H9 (cell line): ENCODE results near the gene SPRR5. TPM values are rescaled to one million over a fixed set of nuclear protein-coding genes. Genes with fewer than 3 reads are reported as not detected.

ENCODE experiments used
- DNase-seq: peaks from one replicate; pipeline ENCODE4 v3.0.0-alpha.2; 2017
- H2AFZ ChIP-seq: one replicate; pipeline ENCODE4 v1.6.1; 2013; ENCODE audit warnings: mild to moderate bottlenecking, low read length, control low read depth, moderate library complexity
- H2AK5ac ChIP-seq: 2 replicates; pipeline ENCODE4 v1.6.1; 2013; ENCODE audit warnings: low read length, control low read depth, mixed read lengths; ENCODE audit not compliant: insufficient read length
- H2BK120ac ChIP-seq: one replicate; pipeline ENCODE4 v1.6.1; 2013; ENCODE audit warnings: low read depth, mild to moderate bottlenecking, low read length, control low read depth, inconsistent platforms; ENCODE audit not compliant: poor library complexity, severe bottlenecking
- H2BK12ac ChIP-seq: 2 replicates; pipeline ENCODE4 v1.6.1; 2013; ENCODE audit warnings: low read length, control low read depth, mixed read lengths, low read depth; ENCODE audit not compliant: insufficient read length
- H2BK15ac ChIP-seq: 2 replicates; pipeline ENCODE4 v1.6.1; 2013; ENCODE audit warnings: low read depth, low read length, control low read depth
- H2BK20ac ChIP-seq: one replicate; pipeline ENCODE4 v1.6.1; 2013; ENCODE audit warnings: low read depth, mild to moderate bottlenecking, low read length, control low read depth, inconsistent platforms; ENCODE audit not compliant: poor library complexity, severe bottlenecking
- H2BK5ac ChIP-seq: 2 replicates; pipeline ENCODE4 v1.6.1; 2013; ENCODE audit warnings: low read length, control low read depth, mixed read lengths; ENCODE audit not compliant: insufficient read length
- H3K14ac ChIP-seq: 2 replicates; pipeline ENCODE4 v1.6.1; 2013; ENCODE audit warnings: low read length, control low read depth; ENCODE audit not compliant: insufficient read depth
- H3K18ac ChIP-seq: 2 replicates; pipeline ENCODE4 v1.6.1; 2013; ENCODE audit warnings: low read depth, mild to moderate bottlenecking, mixed read lengths, low read length, control low read depth; ENCODE audit not compliant: insufficient read length
- H3K23ac ChIP-seq: 2 replicates; pipeline ENCODE4 v1.6.1; 2013; ENCODE audit warnings: low read length, control low read depth, mixed read lengths, low read depth; ENCODE audit not compliant: insufficient read length
- H3K23me2 ChIP-seq: 2 replicates; pipeline ENCODE4 v1.6.1; 2013; ENCODE audit warnings: low read depth, mild to moderate bottlenecking, mixed read lengths, low read length, control low read depth; ENCODE audit not compliant: insufficient read length, poor library complexity, severe bottlenecking
- H3K27ac ChIP-seq: 2 replicates; pipeline ENCODE4 v1.5.1; 2013; ENCODE audit warnings: low read length, control low read depth, mixed read lengths, low read depth; ENCODE audit not compliant: insufficient read length
- H3K27me3 ChIP-seq: 2 replicates; pipeline ENCODE4 v1.6.1; 2013; ENCODE audit warnings: low read length, control low read depth, inconsistent platforms; ENCODE audit not compliant: insufficient read depth
- H3K4ac ChIP-seq: 2 replicates; pipeline ENCODE4 v1.6.1; 2013; ENCODE audit warnings: low read depth, mild to moderate bottlenecking, control low read depth, inconsistent platforms, low read length, moderate library complexity
- H3K4me1 ChIP-seq: 2 replicates; pipeline ENCODE4 v1.6.1; 2013; ENCODE audit warnings: low read length, control low read depth, inconsistent platforms; ENCODE audit not compliant: insufficient read depth
- H3K4me2 ChIP-seq: 2 replicates; pipeline ENCODE4 v1.6.1; 2013; ENCODE audit warnings: low read length, control low read depth, mixed read lengths; ENCODE audit not compliant: insufficient read length, insufficient read depth
- H3K56ac ChIP-seq: 2 replicates; pipeline ENCODE4 v1.6.1; 2013; ENCODE audit warnings: low read depth, mild to moderate bottlenecking, mixed read lengths, low read length, control low read depth; ENCODE audit not compliant: insufficient read length
- H3K79me1 ChIP-seq: 2 replicates; pipeline ENCODE4 v1.6.1; 2013; ENCODE audit warnings: low read depth, mild to moderate bottlenecking, moderate library complexity, low read length, control low read depth, inconsistent platforms; ENCODE audit not compliant: insufficient read depth, poor library complexity, severe bottlenecking
- H3K79me2 ChIP-seq: 2 replicates; pipeline ENCODE4 v1.6.1; 2013; ENCODE audit warnings: low read length, control low read depth, inconsistent platforms; ENCODE audit not compliant: insufficient read depth
- H3K9ac ChIP-seq: 2 replicates; pipeline ENCODE4 v1.6.1; 2013; ENCODE audit warnings: low read length, control low read depth, mixed read lengths; ENCODE audit not compliant: insufficient read length; ENCODE audit errors: extremely low read depth
- H3K9me3 ChIP-seq: one replicate; pipeline ENCODE4 v1.6.1; 2013; ENCODE audit warnings: low read depth, low read length, inconsistent platforms; ENCODE audit not compliant: control insufficient read depth
- H3T11ph ChIP-seq: one replicate; pipeline ENCODE4 v1.6.1; 2013; ENCODE audit warnings: mild to moderate bottlenecking, low read length, control low read depth, inconsistent platforms
- H4K20me1 ChIP-seq: one replicate; pipeline ENCODE4 v1.6.1; 2013; ENCODE audit not compliant: control insufficient read depth, insufficient read length, insufficient read depth
- H4K5ac ChIP-seq: 2 replicates; pipeline ENCODE4 v1.6.1; 2013; ENCODE audit warnings: low read depth, mild to moderate bottlenecking, mixed read lengths, low read length, control low read depth; ENCODE audit not compliant: insufficient read length
- H4K8ac ChIP-seq: replicated peaks from 2 replicates; pipeline ENCODE4 v1.6.1; 2013; ENCODE audit warnings: low read length, control low read depth, mixed read lengths, low read depth; ENCODE audit not compliant: insufficient read length
- H4K91ac ChIP-seq: 2 replicates; pipeline ENCODE4 v1.6.1; 2013; ENCODE audit warnings: low read depth, mild to moderate bottlenecking, moderate library complexity, mixed read lengths, low read length, control low read depth; ENCODE audit not compliant: insufficient read length
- H3K27ac Mint-ChIP-seq, 3 experiments: 2 replicates in 2 of 3; 3 replicates in 1 of 3; pipeline ENCODE4 v1.8.0; 2020 to 2021; ENCODE audit warnings: mixed read lengths in 3 of 3, mild to moderate bottlenecking in 1 of 3, moderate library complexity in 1 of 3
- H3K27me3 Mint-ChIP-seq: 2 replicates; pipeline ENCODE4 v1.8.0; 2021; ENCODE audit warnings: low read depth, mild to moderate bottlenecking, moderate library complexity, mixed read lengths
- H3K36me3 Mint-ChIP-seq, 3 experiments: 2 replicates in 2 of 3; 3 replicates in 1 of 3; pipeline ENCODE4 v1.8.0; 2020 to 2021; ENCODE audit warnings: low read depth in 3 of 3, mixed read lengths in 3 of 3; ENCODE audit not compliant: insufficient read depth in 1 of 3
- H3K4me1 Mint-ChIP-seq, 2 experiments: 2 replicates each; pipeline ENCODE4 v1.8.0; 2020; ENCODE audit warnings: mixed read lengths in 2 of 2
- H3K4me3 Mint-ChIP-seq, 2 experiments: 2 replicates in 1 of 2; 3 replicates in 1 of 2; pipeline ENCODE4 v1.8.0; 2020 to 2021; ENCODE audit warnings: mild to moderate bottlenecking in 2 of 2, mixed read lengths in 2 of 2, moderate library complexity in 1 of 2
- H3K9me3 Mint-ChIP-seq, 2 experiments: 2 replicates in 1 of 2; 3 replicates in 1 of 2; pipeline ENCODE4 v1.8.0; 2020; ENCODE audit warnings: mild to moderate bottlenecking in 2 of 2, mixed read lengths in 2 of 2, moderate library complexity in 1 of 2
- CTCF ChIP-seq: fragments of 200-600 bp; sonication (generic); conservative IDR thresholded peaks from 3 replicates; pipeline ENCODE4 v1.8.0; 2021; ENCODE audit warnings: antibody characterized with exemption, mild to moderate bottlenecking
- WGBS: extraction: QIAGEN DNeasy Blood & Tissue Kit; methylation state at CpG from one replicate; pipeline ENCODE4 v1.1.7; 2013; ENCODE audit warnings: missing lambda C conversion rate, low lambda C conversion rate, mixed read lengths; ENCODE audit not compliant: insufficient read length; ENCODE audit errors: extremely low coverage; 5-methylcytosine and 5-hydroxymethylcytosine counted together
- total RNA-seq: library from RNA; stranded (reverse); gene quantifications from 2 replicates; pipeline ENCODE4 v1.2.1, GENCODE V29; 2021

SPRR5 gene
- total RNA-seq, 1 experiment from 2014 or later = not detected

GRCh38 chr1:152940614-152941013, 6.4 kb upstream of the SPRR5 start:
- DNase-seq = no peak
- H2BK20ac ChIP-seq = no peak overlapping the region
- no peak overlapping the region for H3K27ac ChIP-seq
- no peak overlapping the region for H2BK120ac ChIP-seq
- H3K4me1 ChIP-seq = no peaks in the 10 kb centered on the region
- H3K4ac ChIP-seq = no peak overlapping the region
- no peak overlapping the region for H2BK12ac ChIP-seq
- no peaks in the 10 kb centered on the region for H3K9me3 ChIP-seq
- no CpG with 5 or more reads among the region's 1 CpG for whole genome bisulfite sequencing
- H2AFZ ChIP-seq = no peak overlapping the region
- H3K4me3 Mint-ChIP-seq = no peak overlapping the region
- H3K27ac Mint-ChIP-seq = no peak overlapping the region
- H3K4me2 ChIP-seq = no peak overlapping the region
- no peaks in the 10 kb centered on the region for H3K79me2 ChIP-seq
- H3K23me2 ChIP-seq = no peaks in the 10 kb centered on the region
- H3K27me3 ChIP-seq = no peaks in the 10 kb centered on the region
- H4K8ac ChIP-seq = no peak overlapping the region
- no peaks in the 10 kb centered on the region; the same call in 1 of the 2 replicates for H3K27me3 Mint-ChIP-seq
- no peaks in the 10 kb centered on the region for H3K79me1 ChIP-seq
- no peak overlapping the region for H3K23ac ChIP-seq
- no peak overlapping the region for H2AK5ac ChIP-seq
- peaks cover 40 to 53% of the 10 kb centered on the region in 2 experiments for H3K9me3 Mint-ChIP-seq
- no peaks in the 10 kb centered on the region for H3K4me1 Mint-ChIP-seq
- H2BK5ac ChIP-seq = no peak overlapping the region
- H3K56ac ChIP-seq = peak overlapping the region; percentile 79
- no peak overlapping the region for H3K14ac ChIP-seq
- no peak overlapping the region for H4K5ac ChIP-seq
- H4K20me1 ChIP-seq = no peaks in the 10 kb centered on the region
- no peak overlapping the region for H3K18ac ChIP-seq
- no peak for TF ChIP-seq CTCF
- no peak overlapping the region for H4K91ac ChIP-seq
- H3K9ac ChIP-seq = no peak overlapping the region
- no peaks in the 10 kb centered on the region; a peak in 1 of 7 replicates for H3K36me3 Mint-ChIP-seq
- no peak overlapping the region for H3T11ph ChIP-seq
- H2BK15ac ChIP-seq = no peak overlapping the region
